ENCODE data around the gene NEK10.
"Not testable (repeated sequence)": the region's sequence is repeated elsewhere in the genome, so short reads cannot be mapped to it uniquely, and the experiment has no call there.

Gene NEK10

GRCh38 chr3:27354161-27354560 lies 15.0 kb downstream of the NEK10 start:
- no peak for DNase-seq (ENCODE audit: low read depth, low spot score)

DNA sequence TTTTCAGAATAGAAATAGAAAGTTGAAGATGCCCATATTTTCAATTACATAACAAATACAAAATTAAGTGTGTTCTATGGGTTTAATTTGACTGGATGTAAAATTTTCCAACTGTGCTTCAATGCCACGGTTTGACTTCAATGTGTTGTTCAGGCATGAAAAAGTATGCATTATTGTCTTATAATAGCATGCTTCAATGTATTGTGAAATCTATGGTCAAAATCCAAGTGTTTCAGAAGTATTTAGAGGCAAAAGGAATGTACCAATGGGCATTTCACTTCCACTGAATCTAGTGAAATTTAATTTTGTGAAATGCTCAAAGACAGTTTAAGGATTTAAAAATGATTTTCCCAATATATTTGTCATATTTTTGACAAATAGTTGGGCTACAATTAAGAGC lies 16.0 kb downstream of the NEK10 start:
- DNase-seq (ENCODE audit: low read depth, low spot score): no peak

- no peak for DNase-seq (ENCODE audit: low read depth, low spot score)
Observed at GRCh38 chr3:27352047-27352446, 17.1 kb downstream of the NEK10 start.

GRCh38 chr3:27349832-27350231 lies 19.4 kb downstream of the NEK10 start:
- no peak for DNase-seq (ENCODE audit: low read depth, low spot score)

GRCh38 chr3:27345959-27346865 lies 23.0 kb downstream of the NEK10 start:
- no peak for DNase-seq (ENCODE audit: low read depth, low spot score)

DNA sequence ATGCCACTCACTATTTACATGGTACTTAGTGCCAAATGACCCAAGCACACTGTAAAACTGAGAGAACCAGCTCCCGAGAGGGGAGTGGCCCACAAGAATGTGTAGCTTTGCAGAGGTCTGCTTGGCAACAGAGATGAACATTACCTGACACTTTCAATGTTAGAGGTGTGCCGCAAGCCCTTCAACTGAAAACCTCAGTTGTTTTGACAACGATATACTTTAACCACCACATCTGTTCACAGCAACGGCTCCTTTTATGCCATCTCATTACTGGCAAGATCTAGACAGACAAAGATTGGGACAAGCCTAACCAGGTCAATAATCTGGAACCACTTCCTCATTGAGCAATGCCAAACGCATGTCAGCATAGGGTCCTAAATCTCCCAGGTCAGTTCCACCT lies 23.7 kb downstream of the NEK10 start:
- DNase-seq (ENCODE audit: low read depth, low spot score): no peak

DNA sequence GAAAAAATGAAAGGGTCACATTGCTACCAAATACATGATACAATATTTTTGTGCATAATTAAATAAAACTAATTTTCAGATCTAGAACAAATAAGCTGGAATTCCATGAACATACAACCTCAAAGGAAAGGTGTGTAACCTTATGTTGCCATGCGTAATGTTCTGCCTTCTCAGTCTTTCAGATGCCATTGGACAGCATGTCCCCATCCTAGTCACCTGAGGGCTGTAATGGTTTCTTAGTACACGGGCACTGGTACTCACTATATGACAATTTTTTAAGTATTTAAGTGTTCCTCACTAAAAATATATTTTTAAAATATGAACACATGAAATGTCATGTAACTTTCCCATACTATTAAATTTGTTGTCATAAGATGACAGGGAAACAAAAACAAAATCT lies 24.1 kb downstream of the NEK10 start:
- no peak for DNase-seq (ENCODE audit: low read depth, low spot score)

DNA sequence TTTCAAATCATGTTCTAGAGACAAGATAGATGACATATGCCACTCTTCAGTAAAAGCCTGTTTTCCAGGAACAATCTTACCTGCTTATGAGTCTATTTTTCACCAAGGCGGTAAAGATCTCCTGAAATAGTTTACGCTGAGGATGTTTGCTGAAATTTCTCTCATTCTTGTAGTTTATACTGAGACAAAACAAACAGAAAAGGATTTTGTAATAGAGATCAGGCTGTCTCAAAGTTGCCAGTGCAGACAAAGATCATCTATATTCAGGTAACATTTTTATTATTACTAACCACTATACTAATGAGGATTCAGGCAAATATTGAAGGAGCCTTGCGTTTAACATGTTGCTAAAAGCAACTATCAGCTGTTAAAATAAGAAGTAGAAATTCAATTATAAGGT lies 25.0 kb downstream of the NEK10 start:
- no peak for DNase-seq (ENCODE audit: low read depth, low spot score)

DNA sequence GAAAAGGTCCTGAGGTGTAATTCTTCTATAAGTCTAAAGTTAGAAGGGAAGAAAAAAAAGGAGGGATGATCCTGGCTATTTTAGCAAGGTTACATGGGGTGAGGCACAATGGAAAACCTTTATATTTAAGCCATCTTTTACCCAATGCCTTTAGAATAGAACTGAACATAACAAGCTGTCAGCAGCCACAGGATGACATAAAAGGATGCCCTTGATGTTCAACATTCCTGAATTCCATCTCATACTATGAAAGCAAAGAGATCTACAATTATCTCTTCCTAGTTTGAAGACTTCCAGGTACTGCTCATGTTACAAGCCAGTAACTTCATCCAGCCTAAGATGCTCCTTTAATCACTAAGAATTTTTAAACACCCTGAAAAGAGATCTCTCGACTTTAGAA lies 26.9 kb downstream of the NEK10 start:
- DNase-seq (ENCODE audit: low read depth, low spot score): no peak

DNA sequence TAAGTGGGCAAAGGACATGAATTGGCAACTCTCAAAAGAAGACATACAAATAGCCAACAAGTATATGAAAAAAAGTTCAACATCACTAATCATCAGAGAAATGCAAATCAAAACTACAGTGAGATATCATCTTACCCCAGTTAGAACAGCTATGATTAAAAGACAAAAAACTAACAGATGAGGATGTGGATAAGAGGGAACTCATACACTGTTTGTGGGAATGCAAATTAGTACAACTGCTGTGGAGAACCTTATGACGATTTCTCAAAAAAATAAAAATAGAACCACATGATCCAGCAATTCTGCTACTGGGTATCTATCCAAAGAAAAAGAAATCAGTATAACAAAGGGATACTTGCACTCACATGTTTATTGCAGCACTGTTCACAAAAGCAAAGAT lies 28.6 kb downstream of the NEK10 start:
- no peak for DNase-seq (ENCODE audit: low read depth, low spot score)

DNA sequence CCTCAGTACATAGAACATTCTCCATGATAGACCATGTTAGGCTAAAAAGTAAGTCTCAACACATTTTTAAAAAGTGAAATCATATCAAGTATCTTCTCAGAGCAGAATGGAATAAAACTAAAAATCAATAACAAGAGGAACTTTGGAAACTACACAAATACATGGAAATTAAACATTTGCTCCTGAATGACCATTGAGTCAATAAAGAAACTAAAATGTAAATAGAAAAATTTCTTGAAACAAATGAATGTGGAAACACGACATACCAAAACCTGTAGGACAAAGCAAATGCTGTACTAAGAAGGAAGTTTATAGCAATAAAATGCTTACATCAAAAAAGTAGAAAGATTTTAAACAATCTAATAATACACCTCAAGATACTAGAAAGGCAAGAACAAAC lies 33.6 kb downstream of the NEK10 start:
- no peak for DNase-seq (ENCODE audit: low read depth, low spot score)

- no peak for DNase-seq (ENCODE audit: low read depth, low spot score)
Observed at GRCh38 chr3:27333843-27334242, 35.3 kb downstream of the NEK10 start.

DNA sequence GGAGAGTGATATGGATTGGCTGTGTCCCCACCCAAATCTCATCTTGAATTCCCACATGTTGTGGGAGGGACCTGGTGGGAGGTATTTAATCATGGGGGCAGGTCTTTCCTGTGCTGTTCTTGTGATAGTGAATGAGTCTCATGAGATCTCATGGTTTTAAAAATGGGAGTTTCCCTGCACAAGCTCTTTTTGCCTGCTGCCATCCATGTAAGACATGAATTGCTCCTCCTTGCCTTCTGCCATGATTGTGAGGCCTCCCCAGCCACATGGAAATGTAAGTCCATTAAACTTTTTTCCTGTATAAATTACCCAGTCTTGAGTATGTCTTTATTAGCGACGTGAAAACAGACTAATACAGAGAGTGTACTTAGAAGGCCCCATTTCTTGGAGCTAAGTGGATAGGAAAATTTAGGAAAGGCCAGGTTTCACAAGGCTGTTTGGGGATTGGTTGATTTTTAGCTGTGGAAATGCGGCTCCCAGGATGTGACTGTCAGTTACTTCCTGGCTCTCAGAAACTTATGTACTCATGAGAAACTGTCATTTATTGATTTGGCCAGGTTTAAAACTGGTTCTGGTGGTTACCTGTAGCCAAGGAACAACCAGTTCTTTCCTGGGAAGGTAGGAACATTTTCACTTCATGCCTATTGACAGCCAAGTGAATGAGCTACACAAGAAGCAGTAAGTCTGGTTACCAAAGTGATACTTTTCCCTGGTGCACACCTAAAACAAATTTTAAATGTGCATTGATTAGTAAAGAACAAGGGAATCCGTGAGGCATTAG lies 40.0 kb downstream of the NEK10 start:
- DNase-seq (ENCODE audit: low read depth, low spot score): not testable (repeated sequence)

DNA sequence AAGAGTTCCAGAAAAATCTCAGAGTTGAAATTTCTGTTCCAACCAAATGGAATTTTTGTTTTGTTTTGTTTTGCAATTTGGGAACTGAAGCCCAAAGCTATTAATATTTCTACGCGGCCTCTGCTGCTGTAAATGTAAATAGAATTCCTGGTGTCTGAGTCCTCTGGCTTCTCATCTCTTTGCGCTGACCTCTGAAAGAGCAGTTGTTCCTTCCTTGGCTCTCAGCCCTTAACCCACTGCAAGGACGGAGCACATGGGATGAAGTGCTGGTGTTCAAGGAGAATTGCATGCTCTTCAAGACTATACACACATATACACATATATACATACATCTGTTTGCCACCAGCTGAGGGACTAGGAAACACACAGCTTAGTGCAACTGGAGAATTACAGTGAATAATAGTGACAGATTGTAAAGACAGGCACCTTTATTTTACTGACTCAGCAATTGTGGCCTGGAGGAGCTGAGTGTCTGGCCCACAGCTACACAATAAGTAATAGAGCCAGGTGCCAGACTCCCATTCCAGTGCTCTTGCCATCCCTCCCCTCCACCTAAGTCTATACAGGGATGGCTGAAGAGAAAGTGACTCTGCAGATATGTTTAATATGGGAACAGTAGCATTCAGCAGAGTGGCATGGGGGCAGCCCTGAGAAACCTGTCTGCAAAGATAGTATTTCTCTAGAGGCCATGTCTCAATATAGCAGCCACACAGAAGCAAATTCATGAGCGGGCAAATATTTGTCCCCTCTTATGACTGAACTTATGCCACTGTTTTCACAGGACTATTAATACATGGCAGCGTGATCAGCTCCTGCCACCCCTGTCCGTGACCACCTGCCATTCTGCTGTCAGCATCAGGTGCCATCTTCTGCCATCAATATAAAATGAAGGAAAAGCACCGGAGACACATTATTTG lies 42.3 kb downstream of the NEK10 start:
- peak; percentile 68 for DNase-seq (ENCODE audit: low read depth, low spot score)

DNA sequence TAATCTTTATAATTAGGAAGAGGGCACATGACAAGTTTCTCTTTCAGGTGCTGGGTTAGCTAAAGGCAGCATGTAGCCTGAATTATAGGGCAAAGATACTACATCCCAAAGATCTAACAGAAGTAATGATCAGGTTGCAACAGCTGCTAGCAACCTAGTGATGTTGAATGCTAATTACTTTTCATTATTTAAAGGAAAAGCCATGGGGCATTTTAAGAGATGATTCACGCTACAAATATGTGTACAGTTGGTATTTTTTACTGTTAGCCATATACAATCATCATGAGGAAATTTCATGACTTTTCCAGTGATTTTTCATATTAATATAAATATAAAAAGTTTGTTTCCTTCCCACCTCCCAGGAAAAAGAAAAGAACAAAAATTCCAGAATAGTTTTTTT lies 43.0 kb downstream of the NEK10 start:
- DNase-seq (ENCODE audit: low read depth, low spot score): no peak

- DNase-seq (ENCODE audit: low read depth, low spot score): no peak
Observed at GRCh38 chr3:27325419-27325818, 43.8 kb downstream of the NEK10 start.

- no peak for DNase-seq (ENCODE audit: low read depth, low spot score)
Observed at GRCh38 chr3:27324686-27325085, 44.5 kb downstream of the NEK10 start.

GRCh38 chr3:27323087-27323570 lies 46.1 kb downstream of the NEK10 start:
- no peak for DNase-seq (ENCODE audit: low read depth, low spot score)

DNA sequence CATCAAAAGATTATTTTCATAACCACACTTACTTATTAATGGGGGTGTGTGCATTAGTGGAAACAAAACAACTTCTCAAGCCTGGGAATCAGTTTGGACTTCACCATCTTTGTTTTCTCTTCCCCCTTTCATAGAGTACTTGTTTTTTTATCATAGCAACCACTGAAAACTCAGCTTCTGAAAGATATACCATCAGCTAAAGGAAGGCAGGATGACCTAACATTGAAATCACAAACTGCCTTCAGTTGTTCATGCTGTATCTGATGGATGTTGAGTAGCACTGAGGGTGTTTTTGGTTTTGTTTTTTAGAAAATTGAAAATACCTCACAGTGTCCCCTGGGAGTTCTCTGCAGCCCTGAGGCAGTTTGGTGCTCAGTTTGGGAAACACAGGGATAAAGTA lies 46.5 kb downstream of the NEK10 start:
- DNase-seq (ENCODE audit: low read depth, low spot score): no peak

DNA sequence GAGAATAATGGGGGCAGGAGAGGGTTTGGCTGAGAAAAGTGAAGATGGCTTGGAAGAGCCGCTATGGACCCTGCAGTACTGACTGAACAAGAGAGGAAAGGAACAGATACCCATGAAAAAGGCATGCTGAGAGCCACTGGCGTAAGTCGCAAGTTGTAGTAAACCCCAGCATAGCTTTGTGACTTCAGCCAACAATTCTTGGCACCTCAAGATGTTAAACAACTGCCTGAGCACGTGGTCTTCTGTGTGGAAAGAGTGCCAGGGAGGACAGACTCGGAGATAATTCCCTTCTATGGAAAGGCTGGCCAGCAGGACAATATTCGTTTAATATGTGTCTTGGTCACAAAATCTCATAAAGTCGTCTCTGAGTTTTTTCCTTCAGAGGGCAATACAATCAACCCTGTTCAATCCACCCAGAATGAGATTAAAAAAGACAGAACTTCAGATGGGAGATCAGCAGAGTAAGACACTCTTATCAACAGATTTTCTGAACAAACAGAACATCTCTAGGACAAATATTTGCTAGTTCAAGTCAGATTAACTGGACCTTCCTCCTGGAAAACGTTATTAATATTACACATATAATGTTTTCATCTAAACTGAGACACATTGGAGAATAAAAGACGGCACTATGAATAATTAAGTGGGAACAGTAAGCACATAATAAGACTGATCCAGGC lies 49.2 kb downstream of the NEK10 start:
- no peak for DNase-seq (ENCODE audit: low read depth, low spot score)

DNA sequence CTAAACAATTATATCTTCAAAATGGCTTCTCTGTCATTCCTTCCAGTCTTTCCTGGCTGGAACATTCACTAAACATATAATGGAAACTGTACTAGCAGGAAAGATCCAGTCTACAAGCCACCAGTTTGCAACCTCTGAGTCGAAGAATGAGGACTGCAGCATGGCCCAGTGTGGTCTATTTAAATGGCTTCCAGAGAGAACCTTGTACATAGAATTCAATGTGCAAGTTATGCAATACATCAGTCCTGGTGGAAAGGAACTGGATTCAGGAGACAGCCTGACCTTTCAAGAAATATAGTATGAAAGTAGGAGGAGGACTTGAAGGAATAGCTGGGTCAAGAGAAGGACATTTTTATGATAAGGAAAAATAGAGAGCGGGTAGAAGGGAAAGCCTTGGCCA lies 49.9 kb downstream of the NEK10 start:
- DNase-seq (ENCODE audit: low read depth, low spot score): no peak
